RWPE2 (cell line): ENCODE results near the gene TERT.

Experiments used
- ATAC-seq: fragments of 200-7000 bp; cut with Tn5 transposase; 3 replicates; pipeline ENCODE4 v1.9.1; 2021; ENCODE audit warnings: low read depth
- DNase-seq: peaks from one replicate; pipeline ENCODE4 v3.0.0-alpha.2; 2020; ENCODE audit warnings: low spot score
- H3K27ac ChIP-seq: fragments of 450-650 bp; 2 replicates; pipeline ENCODE4 v1.5.1; 2017; ENCODE audit warnings: mild to moderate bottlenecking; ENCODE audit not compliant: poor library complexity, severe bottlenecking
- H3K27me3 ChIP-seq: fragments of 250-450 bp; sonication (Bioruptor Pico); 2 replicates; pipeline ENCODE4 v1.5.1; 2021; ENCODE audit warnings: mild to moderate bottlenecking, moderate library complexity; ENCODE audit not compliant: insufficient read depth, poor library complexity, severe bottlenecking
- H3K36me3 ChIP-seq: fragments of 250-450 bp; sonication (Bioruptor Pico); 2 replicates; pipeline ENCODE4 v1.5.1; 2020; ENCODE audit warnings: low read depth, mild to moderate bottlenecking, moderate library complexity
- H3K4me1 ChIP-seq: fragments of 250-450 bp; sonication (Bioruptor Pico); 2 replicates; pipeline ENCODE4 v1.5.1; 2021; ENCODE audit warnings: mild to moderate bottlenecking, moderate library complexity; ENCODE audit not compliant: insufficient read depth, poor library complexity, severe bottlenecking
- H3K4me3 ChIP-seq: fragments of 250-450 bp; sonication (Bioruptor Pico); 2 replicates; pipeline ENCODE4 v1.5.1; 2021; ENCODE audit warnings: mild to moderate bottlenecking, moderate library complexity; ENCODE audit not compliant: severe bottlenecking
- H3K9me3 ChIP-seq: fragments of 250-450 bp; sonication (Bioruptor Pico); 2 replicates; pipeline ENCODE4 v1.5.1; 2021; ENCODE audit warnings: mild to moderate bottlenecking, moderate library complexity; ENCODE audit not compliant: severe bottlenecking
- TF ChIP-seq, protein P1 (sequence below): fragments of 450-650 bp; IDR thresholded peaks from one replicate; pipeline ENCODE4 v1.5.1; 2017; ENCODE audit warnings: mild to moderate bottlenecking, moderate library complexity; ENCODE audit not compliant: poor library complexity, severe bottlenecking

The TERT gene

DNA sequence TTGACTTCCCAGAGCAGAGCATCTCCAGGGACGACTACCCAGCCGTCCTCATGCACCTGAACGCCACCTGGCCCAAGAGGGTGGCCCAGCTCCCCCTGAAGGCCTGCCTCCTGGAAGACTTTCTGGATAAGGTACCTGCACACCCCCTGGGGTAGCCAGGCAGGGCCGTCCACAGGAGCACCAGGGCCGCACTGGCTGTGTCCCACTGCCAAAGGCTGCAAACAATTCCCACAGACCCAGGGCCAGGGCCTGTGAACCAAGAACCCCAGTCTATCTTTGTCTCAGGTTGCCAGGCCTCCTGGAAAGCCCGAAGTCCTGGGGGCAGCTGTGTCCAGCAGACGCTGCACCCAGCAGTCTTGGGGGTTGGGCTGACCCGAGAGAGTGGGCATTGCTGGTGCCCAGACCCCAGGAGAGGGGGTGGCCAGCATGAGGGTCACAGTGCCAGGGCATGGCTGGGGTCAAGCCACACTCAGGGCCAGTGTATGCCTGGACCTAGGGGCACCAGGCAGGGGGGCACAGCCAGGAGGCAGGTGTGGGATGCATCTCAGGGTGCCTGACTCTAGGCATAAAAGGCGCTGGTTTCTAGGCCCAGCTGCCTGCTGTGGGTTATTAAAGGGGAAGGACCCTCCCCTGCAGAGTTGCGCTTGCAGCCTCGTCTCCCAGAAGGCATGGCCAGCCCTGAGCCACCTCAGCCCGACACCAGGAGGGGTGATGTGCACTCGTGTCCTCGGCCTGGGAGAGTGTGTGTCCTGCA lies 52.0 kb downstream of the TERT start:
- Histone ChIP-seq H3K27me3 (peaks cover 28% of the 10 kb centered on the region), H3K4me3 (no peak overlapping the region), H3K27ac (no peak overlapping the region), H3K36me3 (no peaks in the 10 kb centered on the region), H3K9me3 (no peaks in the 10 kb centered on the region), H3K4me1 (peaks cover 8% of the 10 kb centered on the region)
- no peak for DNase-seq
- ATAC-seq, result no peak
- TF ChIP-seq, protein P1, sequence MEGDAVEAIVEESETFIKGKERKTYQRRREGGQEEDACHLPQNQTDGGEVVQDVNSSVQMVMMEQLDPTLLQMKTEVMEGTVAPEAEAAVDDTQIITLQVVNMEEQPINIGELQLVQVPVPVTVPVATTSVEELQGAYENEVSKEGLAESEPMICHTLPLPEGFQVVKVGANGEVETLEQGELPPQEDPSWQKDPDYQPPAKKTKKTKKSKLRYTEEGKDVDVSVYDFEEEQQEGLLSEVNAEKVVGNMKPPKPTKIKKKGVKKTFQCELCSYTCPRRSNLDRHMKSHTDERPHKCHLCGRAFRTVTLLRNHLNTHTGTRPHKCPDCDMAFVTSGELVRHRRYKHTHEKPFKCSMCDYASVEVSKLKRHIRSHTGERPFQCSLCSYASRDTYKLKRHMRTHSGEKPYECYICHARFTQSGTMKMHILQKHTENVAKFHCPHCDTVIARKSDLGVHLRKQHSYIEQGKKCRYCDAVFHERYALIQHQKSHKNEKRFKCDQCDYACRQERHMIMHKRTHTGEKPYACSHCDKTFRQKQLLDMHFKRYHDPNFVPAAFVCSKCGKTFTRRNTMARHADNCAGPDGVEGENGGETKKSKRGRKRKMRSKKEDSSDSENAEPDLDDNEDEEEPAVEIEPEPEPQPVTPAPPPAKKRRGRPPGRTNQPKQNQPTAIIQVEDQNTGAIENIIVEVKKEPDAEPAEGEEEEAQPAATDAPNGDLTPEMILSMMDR, result no peak

DNA sequence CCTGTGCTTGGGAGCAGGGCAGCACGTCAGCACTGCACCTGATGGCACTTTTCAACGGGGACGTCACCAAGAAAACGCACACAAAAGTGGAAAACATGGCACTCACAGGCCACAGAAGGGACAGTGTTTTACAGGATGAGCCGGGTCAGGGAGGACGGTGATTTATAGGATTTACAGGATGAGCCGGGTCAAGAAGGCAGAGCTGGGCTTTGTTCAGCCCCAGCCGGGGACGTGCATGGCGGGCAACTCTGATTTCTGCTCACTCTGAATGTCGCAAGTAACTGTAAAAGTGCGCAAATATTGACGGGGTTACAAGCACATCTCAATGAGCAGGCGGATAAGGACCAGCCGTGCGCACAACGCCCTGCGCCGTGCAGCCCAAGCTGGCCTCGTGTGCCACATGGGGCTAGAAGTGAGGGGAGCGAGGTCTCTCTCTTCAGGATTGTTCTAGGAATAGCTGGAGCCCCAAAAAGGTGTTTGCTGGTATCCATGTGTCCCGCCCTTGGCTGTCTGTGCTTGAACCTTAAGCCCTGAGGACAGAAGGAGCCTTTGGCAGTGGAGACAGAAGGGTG lies 53.3 kb downstream of the TERT start:
- no peak for ATAC-seq
- TF ChIP-seq, protein P1, result no peak
- Histone ChIP-seq H3K4me1 (peaks cover 8% of the 10 kb centered on the region), H3K27ac (no peak overlapping the region), H3K27me3 (peaks cover 22% of the 10 kb centered on the region), H3K4me3 (no peak overlapping the region), H3K36me3 (no peaks in the 10 kb centered on the region), H3K9me3 (no peaks in the 10 kb centered on the region)
- no peak for DNase-seq

DNA sequence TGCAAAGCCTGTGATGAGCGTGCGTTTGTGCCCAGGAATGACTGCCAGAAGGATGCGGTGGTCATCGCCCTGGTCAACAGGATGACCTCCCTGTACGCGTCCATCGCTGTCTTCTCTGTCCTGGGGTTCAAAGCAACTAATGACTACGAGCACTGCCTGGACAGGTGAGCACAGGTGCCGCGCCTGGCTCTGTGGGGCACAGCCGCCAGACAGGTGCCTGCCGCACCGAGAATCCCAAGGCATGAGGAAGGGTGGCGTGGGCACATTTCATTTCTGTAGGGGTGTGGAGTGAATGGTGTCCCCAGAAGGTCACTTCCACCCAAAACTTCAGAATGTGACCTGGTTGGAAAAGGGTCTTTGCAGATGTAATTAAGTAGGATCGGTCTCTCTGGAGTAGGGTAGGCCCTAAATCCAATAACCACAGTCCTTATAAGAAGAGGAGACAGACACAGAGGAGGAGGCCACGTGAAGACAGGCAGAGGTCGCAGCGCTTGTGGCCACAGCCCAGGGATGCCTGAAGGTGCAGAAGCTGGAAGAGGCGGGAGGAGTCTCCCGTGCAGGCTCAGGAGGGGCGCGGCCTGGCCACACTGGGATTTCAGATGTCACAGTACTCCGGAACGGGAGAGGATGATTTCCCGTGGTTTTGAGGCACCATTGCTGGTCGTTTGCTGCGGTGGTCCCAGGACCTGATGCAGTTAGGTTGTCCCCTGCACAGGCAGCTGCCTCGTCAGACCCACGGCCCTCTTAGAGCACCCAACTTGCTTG lies 54.2 kb downstream of the TERT start:
- no peak overlapping the region for H3K4me3 ChIP-seq
- H3K27ac ChIP-seq, result no peak overlapping the region
- no peaks in the 10 kb centered on the region for H3K36me3 ChIP-seq
- ATAC-seq (no peak), DNase-seq (no peak)
- TF ChIP-seq, protein P1, result no peak
- peaks cover 8% of the 10 kb centered on the region for H3K4me1 ChIP-seq
- H3K9me3 ChIP-seq, result peaks cover 8% of the 10 kb centered on the region
- H3K27me3 ChIP-seq, result peaks cover 13% of the 10 kb centered on the region

DNA sequence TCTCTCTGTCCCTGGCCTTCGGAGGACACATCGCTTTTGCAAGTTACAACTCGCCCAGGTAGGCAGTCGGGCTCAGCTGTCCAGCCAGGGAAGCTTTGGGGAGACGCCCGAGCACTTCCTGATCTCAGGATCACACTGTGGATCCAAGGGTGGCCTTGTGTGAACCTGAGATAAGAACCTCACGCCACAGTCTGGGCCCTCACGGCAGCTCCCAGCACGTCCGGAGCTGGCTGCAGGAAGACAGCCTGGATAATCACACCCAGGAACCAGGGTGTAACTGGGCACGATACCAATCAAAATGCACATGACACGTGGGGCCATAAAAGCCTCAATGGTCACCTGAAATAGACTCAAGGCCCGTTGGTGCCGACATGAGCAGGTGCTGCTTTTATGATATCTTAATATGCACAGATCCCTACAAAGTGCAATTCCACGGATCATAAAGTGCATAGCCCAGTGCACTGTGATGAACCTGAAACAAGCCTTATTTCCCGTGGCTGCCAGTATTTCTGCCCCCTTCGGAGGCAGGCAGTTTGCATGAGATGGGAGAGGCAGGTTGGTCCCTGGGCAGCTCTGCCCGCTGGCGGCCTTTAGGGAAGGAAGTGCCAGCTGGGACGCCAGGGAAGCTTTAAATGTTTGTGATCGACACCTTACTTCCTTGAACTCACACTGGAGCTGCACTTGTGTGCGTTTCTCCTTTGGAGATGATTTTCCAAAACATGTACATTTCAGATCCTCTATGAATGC lies 55.2 kb downstream of the TERT start:
- DNase-seq, result no peak

More for the DNA sequence above, 55.2 kb downstream of the TERT start:
- no peak overlapping the region for H3K4me3 ChIP-seq
- peaks cover 3% of the 10 kb centered on the region for H3K27me3 ChIP-seq
- peak; percentile 51; the same call in 2 of the 3 replicates for ATAC-seq
- H3K9me3 ChIP-seq, result peaks cover 16% of the 10 kb centered on the region
- TF ChIP-seq, protein P1, result no peak
- H3K36me3 ChIP-seq, result no peaks in the 10 kb centered on the region
- H3K27ac ChIP-seq, result peak overlapping the region; percentile 18
- peaks cover 8% of the 10 kb centered on the region for H3K4me1 ChIP-seq
